RWPE1 (cell line): ENCODE data around the gene SHROOM3.
A peak's percentile ranks its signal among the peaks of the same experiment; 100 is the strongest.
"Not testable (repeated sequence)": the region's sequence is repeated elsewhere in the genome, so short reads cannot be mapped to it uniquely, and the experiment has no call there.

ENCODE experiments used
- CTCF ChIA-PET: fragments of 350-600 bp; sonication (Branson Sonifier 250); formaldehyde crosslinking; extraction: SDS; loops from one replicate; lab custom pipeline; 2021; lab: Yijun Ruan, JAX
- POLR2A ChIA-PET: fragments of 400-600 bp; formaldehyde crosslinking; extraction: SDS; loops from one replicate; lab custom pipeline; 2020; ENCODE audit warnings: antibody characterized with exemption; ENCODE audit not compliant: low non-redundant PET; lab: Yijun Ruan, JAX
- DNase-seq: peaks from one replicate; pipeline ENCODE4 v3.0.0; 2012; ENCODE audit warnings: low spot score
- H3K27ac ChIP-seq: fragments of 450-650 bp; 2 replicates; pipeline ENCODE4 v1.5.1; 2017
- CTCF ChIP-seq: fragments of 450-650 bp; conservative IDR thresholded peaks from 2 replicates; pipeline ENCODE4 v1.5.1; 2017; ENCODE audit warnings: low read depth, mild to moderate bottlenecking

The SHROOM3 gene

GRCh38 chr4:76407440-76408119 lies 27.4 kb upstream of the SHROOM3 start:
- ChIA-PET POLR2A (no interaction called here), CTCF (no interaction called here)
- peak; percentile 8 for DNase-seq

GRCh38 chr4:76410636-76411035 lies 24.4 kb upstream of the SHROOM3 start:
- ChIA-PET POLR2A (no interaction called here), CTCF (no interaction called here)
- DNase-seq, result no peak
- no peak overlapping the region for H3K27ac ChIP-seq
- TF ChIP-seq CTCF, result no peak

More at GRCh38 chr4:76407440-76408119, 27.4 kb upstream of the SHROOM3 start:
- TF ChIP-seq CTCF, result no peak
- H3K27ac ChIP-seq, result no peak overlapping the region

GRCh38 chr4:76420188-76420761 lies 14.8 kb upstream of the SHROOM3 start:
- no peak for TF ChIP-seq CTCF
- ChIA-PET CTCF (interaction anchor here (0.7 to 0.9 kb wide), 2 partner anchors 241 kb away, joined by 3 read pairs; no protein-coding TSS in a partner anchor), POLR2A (interaction anchor here (0.9 to 1.0 kb wide), 2 partner anchors 81 to 113 kb away, joined by 3 read pairs; no protein-coding TSS in a partner anchor)
- DNase-seq, result no peak
- no peak overlapping the region for H3K27ac ChIP-seq

- ChIA-PET CTCF (interaction anchor here (0.6 to 1.5 kb wide), 3 partner anchors 9 to 242 kb away, joined by 3 read pairs; no protein-coding TSS in a partner anchor), POLR2A (interaction anchor here (0.5 to 0.9 kb wide), 2 partner anchors 10 to 81 kb away, joined by 3 read pairs; no protein-coding TSS in a partner anchor)
- DNase-seq, result peak; percentile 22
- no peak for TF ChIP-seq CTCF
- no peak within 1 kb of the TSS for H3K27ac ChIP-seq
These were observed 14.1 kb upstream of the SHROOM3 start, which contains the start of gene CCDC158 for GRCh38 chr4:76420762-76421581. CCDC158 (minus strand) TSS chr4:76421141; CDS start chr4:76403207, 17,934 bp downstream.

GRCh38 chr4:76423159-76423558 lies 11.9 kb upstream of the SHROOM3 start:
- POLR2A ChIA-PET, H3K27ac ChIP-seq, DNase-seq, CTCF ChIA-PET: not testable (repeated sequence)

- POLR2A ChIA-PET, result no interaction called here
- TF ChIP-seq CTCF, result no peak
- no peak overlapping the region for H3K27ac ChIP-seq
- DNase-seq, result no peak
- CTCF ChIA-PET, result interaction anchor here (0.6 kb wide), 1 partner anchor 61 kb away, joined by 3 read pairs; no protein-coding TSS in a partner anchor
These were observed 8.8 kb upstream of the SHROOM3 start for GRCh38 chr4:76426272-76426671.
